ENCODE measurements around the gene LPCAT3. TPM values are rescaled to one million over a fixed set of nuclear protein-coding genes. Genes with fewer than 3 reads are reported as not detected.

LPCAT3 gene
- total RNA-seq, 1 experiment from 2014 or later, result 45.8 TPM

DNA sequence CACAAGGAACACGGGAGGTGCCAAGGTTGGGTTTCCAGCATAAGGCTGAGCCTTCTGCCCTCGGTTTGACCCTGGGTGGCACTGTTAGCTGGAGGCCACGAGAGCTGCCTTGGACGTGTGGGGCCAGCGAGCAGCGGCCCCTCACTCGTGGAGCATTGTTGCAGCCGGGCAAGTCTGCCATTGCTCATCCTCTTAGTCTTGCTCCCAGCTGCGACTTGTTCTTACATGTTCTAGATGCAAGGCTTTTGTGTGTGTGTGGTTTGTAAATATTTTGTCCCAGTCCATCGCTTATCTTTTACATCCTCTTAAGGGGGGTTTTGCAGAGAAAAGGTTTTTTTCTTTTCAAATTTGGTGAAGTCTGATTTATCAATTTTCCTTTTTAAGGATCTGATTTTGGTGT, 21.1 kb upstream of the LPCAT3 start:
- H3K4me3 ChIP-seq (replicated peaks in 1 of 2; ENCODE audit: low read depth in 1 of 2, low read length in 2 of 2), result no peak overlapping the region
- TF ChIP-seq RAD21 (IDR thresholded peaks at IDR 0.05; ENCODE audit: low read depth) (no peak), FOSL1 (IDR thresholded peaks at IDR 0.05; ENCODE audit: low read depth) (no peak), YY1 (IDR thresholded peaks at IDR 0.05; ENCODE audit: extremely low read depth, insufficient replicate concordance, low read depth, low read length) (no peak), ZFX (IDR thresholded peaks at IDR 0.05) (no peak), SRF (IDR thresholded peaks at IDR 0.05; ENCODE audit: low read depth) (no peak), CBX3 (IDR thresholded peaks at IDR 0.05; ENCODE audit: low read depth) (no peak), CEBPB (IDR thresholded peaks at IDR 0.05; ENCODE audit: low read depth) (no peak), ZNF274 (IDR thresholded peaks at IDR 0.05; ENCODE audit: low read depth, low read length) (no peak), SP1 (IDR thresholded peaks at IDR 0.05; ENCODE audit: low read depth) (no peak), EZH2phosphoT487 (IDR thresholded peaks at IDR 0.05; ENCODE audit: borderline replicate concordance) (no peak), JUND (IDR thresholded peaks at IDR 0.05) (no peak)
- TF ChIP-seq, protein P1, sequence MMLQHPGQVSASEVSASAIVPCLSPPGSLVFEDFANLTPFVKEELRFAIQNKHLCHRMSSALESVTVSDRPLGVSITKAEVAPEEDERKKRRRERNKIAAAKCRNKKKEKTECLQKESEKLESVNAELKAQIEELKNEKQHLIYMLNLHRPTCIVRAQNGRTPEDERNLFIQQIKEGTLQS (IDR thresholded peaks at IDR 0.05), result no peak
- TF ChIP-seq, protein P2, sequence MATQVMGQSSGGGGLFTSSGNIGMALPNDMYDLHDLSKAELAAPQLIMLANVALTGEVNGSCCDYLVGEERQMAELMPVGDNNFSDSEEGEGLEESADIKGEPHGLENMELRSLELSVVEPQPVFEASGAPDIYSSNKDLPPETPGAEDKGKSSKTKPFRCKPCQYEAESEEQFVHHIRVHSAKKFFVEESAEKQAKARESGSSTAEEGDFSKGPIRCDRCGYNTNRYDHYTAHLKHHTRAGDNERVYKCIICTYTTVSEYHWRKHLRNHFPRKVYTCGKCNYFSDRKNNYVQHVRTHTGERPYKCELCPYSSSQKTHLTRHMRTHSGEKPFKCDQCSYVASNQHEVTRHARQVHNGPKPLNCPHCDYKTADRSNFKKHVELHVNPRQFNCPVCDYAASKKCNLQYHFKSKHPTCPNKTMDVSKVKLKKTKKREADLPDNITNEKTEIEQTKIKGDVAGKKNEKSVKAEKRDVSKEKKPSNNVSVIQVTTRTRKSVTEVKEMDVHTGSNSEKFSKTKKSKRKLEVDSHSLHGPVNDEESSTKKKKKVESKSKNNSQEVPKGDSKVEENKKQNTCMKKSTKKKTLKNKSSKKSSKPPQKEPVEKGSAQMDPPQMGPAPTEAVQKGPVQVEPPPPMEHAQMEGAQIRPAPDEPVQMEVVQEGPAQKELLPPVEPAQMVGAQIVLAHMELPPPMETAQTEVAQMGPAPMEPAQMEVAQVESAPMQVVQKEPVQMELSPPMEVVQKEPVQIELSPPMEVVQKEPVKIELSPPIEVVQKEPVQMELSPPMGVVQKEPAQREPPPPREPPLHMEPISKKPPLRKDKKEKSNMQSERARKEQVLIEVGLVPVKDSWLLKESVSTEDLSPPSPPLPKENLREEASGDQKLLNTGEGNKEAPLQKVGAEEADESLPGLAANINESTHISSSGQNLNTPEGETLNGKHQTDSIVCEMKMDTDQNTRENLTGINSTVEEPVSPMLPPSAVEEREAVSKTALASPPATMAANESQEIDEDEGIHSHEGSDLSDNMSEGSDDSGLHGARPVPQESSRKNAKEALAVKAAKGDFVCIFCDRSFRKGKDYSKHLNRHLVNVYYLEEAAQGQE (IDR thresholded peaks at IDR 0.05; ENCODE audit: low read depth), result no peak
- TF ChIP-seq, protein P3, sequence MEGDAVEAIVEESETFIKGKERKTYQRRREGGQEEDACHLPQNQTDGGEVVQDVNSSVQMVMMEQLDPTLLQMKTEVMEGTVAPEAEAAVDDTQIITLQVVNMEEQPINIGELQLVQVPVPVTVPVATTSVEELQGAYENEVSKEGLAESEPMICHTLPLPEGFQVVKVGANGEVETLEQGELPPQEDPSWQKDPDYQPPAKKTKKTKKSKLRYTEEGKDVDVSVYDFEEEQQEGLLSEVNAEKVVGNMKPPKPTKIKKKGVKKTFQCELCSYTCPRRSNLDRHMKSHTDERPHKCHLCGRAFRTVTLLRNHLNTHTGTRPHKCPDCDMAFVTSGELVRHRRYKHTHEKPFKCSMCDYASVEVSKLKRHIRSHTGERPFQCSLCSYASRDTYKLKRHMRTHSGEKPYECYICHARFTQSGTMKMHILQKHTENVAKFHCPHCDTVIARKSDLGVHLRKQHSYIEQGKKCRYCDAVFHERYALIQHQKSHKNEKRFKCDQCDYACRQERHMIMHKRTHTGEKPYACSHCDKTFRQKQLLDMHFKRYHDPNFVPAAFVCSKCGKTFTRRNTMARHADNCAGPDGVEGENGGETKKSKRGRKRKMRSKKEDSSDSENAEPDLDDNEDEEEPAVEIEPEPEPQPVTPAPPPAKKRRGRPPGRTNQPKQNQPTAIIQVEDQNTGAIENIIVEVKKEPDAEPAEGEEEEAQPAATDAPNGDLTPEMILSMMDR (IDR thresholded peaks at IDR 0.05 in 2 of 3, conservative IDR thresholded peaks at IDR 0.05 in 1 of 3; ENCODE audit: borderline replicate concordance in 1 of 3, insufficient read depth in 1 of 3, low read depth in 2 of 3, low read length in 2 of 3), result no peak
- TF ChIP-seq, protein P4, sequence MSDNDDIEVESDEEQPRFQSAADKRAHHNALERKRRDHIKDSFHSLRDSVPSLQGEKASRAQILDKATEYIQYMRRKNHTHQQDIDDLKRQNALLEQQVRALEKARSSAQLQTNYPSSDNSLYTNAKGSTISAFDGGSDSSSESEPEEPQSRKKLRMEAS (IDR thresholded peaks at IDR 0.05), result no peak
- H3K36me3 ChIP-seq (ENCODE audit: control insufficient read depth in 1 of 2, insufficient read depth in 2 of 2, low read length in 2 of 2), result no peaks in the 10 kb centered on the region
- ChIA-PET POLR2A (no interaction called here), CTCF (no interaction called here), RAD21 (ENCODE audit: low non-redundant PET in 1 of 2, low total read pairs in 2 of 2, uncharacterized antibody in 2 of 2, unreplicated experiment in 2 of 2) (no interaction called here)
- H3K27ac ChIP-seq (ENCODE audit: low read depth, low read length), result no peak overlapping the region
- H3K4me1 ChIP-seq (ENCODE audit: control insufficient read depth in 1 of 2, insufficient read depth in 2 of 2, low read length in 2 of 2), result peaks cover 0 to 9% of the 10 kb centered on the region in 2 experiments; a peak in 1 of 4 replicates
- H3K9me2 ChIP-seq (ENCODE audit: insufficient read depth), result no peaks in the 10 kb centered on the region
- ATAC-seq (no peak), DNase-seq (ENCODE audit: low read depth, low spot score) (no peak)
- intact Hi-C loops (cut with micrococcal nuclease), result no loop called here
- no peak overlapping the region for H2AFZ ChIP-seq (ENCODE audit: low read depth, low read length, poor library complexity, severe bottlenecking)
- no peaks in the 10 kb centered on the region for H3K27me3 ChIP-seq (ENCODE audit: insufficient read depth, low read length)
- no peaks in the 10 kb centered on the region for H4K20me1 ChIP-seq (ENCODE audit: insufficient read depth)
- no peaks in the 10 kb centered on the region for H3K79me2 ChIP-seq (ENCODE audit: insufficient read depth, low read length)
- H3K4me2 ChIP-seq (ENCODE audit: low read length), result no peak overlapping the region
- no peak overlapping the region for H3K9ac ChIP-seq (ENCODE audit: low read length)
- BruUV-seq (replicated peaks), result no TSS peak
- no peaks in the 10 kb centered on the region for H3K9me3 ChIP-seq (ENCODE audit: control insufficient read depth in 1 of 2, insufficient read depth in 1 of 2, low read depth in 1 of 2, low read length in 2 of 2)

All from HCT116 (cell line).